ENCODE data around the gene RNF39.
"Not testable (repeated sequence)": the region's sequence is repeated elsewhere in the genome, so short reads cannot be mapped to it uniquely, and the experiment has no call there.

The RNF39 gene

GRCh38 chr6:30061092-30061857 is 14.3 kb downstream of the RNF39 start, which contains the start of gene POLR1H:
Gene POLR1H, plus strand, starts transcription at chr6:30061265. Its CDS starts 260 bp downstream, at chr6:30061525.
- peak; percentile 73 for DNase-seq

- no peak for DNase-seq
These were observed 14.9 kb downstream of the RNF39 start for GRCh38 chr6:30060606-30061091.

- DNase-seq, result no peak
These were observed 20.1 kb downstream of the RNF39 start for GRCh38 chr6:30055513-30055912.

DNA sequence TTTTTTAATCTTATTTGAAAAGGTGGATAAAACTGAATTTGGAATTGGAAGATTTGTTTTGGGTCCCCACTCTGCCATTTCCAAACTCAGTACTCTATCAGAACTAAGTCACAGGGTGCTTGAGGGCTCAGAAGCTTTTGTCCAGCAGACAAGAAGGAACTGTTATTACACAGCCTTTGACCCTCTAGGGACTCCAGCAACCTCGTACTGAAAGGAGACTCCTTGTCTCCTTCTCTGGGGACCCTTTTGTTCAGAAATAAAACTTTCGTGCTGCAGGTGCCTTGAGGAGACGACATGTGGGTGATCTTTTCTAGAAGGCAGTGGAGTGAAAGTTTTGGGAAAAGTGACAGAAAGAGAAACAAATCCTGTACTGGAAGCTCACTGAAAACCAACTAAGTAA is 21.9 kb downstream of the RNF39 start:
- no peak for DNase-seq

DNA sequence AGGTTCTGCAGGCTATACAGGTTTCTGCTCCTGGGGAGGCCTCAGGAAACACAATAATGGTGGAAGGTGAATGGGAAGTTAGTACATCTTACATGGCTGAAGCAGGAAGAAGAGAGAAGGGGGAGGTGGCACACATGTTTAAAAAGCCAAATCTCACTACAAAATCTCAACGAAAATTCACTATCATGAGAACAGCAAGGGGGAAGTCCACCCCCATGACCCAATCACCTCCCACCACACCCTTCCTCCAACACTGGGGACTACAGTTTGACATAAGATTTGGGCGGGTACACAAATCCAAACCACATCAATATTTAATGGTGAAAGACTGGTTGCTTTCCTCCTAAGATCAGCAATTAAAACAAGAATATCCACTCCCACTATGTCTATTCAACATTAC is 28.3 kb downstream of the RNF39 start:
- DNase-seq, result no peak

GRCh38 chr6:30044630-30045029 is 30.9 kb downstream of the RNF39 start:
- no peak for DNase-seq

DNA sequence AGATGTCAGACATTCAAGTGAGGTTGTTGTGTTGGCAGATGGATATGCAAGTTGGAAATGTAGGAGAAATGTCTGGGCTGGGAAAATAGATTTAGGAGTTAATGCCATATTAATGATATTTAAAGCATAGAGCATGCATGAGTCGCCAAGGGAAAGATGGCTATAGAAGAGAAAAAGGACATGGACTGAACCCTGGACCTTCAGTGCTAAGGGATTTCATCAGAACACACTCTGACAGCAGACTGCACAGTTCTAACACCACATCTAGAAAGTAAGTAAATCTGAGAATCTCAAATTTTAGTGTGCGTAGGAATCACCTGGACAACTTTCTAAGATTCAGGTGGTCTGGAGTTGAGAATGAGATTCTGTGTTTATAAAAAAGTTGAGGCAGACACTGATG is 31.8 kb downstream of the RNF39 start:
- no peak for DNase-seq

DNA sequence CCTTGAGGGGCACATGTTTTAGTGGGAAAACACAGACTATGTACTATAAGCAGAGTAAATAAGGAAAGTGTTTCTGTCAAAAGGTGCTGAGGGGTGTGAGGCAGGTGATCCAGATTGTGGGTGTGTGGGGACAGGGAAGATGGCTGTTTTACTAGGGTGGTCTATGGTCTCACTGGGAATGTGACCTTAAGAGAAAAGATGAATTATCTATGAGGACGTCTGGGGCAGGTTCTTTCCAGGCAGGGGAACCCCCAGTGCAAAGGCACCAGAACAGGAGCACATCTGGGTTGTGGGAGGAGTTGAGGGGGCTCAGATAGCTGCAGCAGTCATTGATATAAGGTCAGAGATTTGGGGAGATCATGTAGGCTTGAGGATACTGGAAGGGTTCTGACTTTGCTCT is 32.7 kb downstream of the RNF39 start:
- DNase-seq, result no peak

DNA sequence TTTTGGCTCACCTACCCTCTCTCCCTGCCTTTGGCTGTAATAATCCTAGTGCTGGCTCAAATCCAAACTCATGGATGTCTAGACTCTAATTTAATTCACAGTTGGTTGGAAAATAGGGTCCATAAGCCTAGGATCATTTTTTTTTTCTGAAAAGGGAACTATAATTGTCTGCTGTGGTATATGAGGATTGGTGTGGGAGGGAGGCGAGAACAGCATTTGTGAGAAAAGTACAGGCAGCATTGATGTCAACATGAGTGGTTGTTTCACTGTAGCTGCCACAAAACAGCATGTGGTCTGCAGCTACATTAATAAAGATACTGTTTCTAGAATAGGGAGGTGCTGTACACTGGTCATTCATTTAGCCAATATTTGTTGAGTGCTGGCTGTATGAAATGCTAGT is 33.1 kb downstream of the RNF39 start:
- DNase-seq, result no peak

DNA sequence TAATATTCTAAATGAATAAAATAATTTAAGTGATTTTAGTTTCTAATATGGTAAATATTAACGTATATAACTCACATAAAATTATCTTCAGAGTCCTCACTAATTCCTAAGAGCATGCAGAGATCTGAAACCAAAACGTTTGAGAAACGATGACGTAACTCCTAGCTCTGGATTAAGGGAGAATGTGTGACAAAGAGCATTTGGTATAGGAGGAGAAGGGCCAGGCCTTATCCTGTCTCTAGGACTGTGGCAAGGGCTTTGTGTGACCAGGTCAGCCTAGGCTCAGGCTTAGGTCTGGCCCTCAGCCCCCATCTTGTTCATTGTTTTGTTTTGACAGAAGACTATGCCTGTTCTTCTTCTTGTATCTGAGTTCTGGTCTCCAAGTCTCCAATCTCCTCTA is 33.7 kb downstream of the RNF39 start:
- no peak for DNase-seq

GRCh38 chr6:30041221-30041620 is 34.3 kb downstream of the RNF39 start:
- DNase-seq, result no peak

DNA sequence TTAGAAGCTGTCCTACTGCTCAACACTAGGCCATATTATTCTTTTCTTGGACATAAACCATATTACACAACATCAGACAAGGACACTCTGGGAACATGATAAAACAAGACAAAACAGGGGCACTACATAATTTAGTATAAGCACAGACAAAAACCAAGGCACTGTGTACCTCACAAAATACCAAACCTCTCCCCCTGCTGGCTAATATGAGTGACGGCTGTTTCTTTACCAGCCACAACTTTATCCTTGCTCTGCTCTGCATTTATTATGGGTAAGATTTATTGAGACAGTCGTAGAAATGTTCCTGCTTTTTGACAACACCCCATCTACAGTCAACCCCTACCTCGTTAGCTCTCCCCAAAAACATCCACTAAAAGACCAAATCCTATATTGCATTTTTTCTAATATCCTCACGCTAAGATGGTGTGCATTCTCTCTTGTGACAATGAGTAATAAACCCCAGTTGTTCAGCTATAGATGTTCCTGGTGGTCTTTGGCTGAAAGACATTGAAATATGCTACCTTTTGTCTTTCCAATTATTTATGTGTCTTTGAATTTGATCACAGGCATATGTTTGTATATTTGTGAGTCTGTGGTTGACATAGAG is 38.3 kb downstream of the RNF39 start:
- no peak for DNase-seq

DNA sequence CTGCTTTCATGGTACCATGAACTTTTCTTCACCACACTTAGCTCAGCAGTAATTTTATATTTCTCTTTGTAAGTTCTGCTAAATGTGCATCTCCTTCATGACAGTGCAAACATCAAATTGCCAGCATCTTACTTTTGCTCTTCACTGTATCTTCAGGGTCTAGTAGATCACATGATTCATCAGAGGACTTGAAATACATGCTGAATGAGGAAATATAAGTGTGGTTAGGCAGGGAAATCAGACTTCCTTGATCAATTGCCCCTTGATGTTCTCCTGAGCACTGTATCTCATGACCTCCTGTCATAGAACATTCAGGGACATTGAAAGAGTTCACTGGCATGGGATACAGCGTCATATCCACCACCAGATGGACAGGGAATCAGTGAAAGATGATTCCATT is 39.8 kb downstream of the RNF39 start:
- no peak for DNase-seq

DNA sequence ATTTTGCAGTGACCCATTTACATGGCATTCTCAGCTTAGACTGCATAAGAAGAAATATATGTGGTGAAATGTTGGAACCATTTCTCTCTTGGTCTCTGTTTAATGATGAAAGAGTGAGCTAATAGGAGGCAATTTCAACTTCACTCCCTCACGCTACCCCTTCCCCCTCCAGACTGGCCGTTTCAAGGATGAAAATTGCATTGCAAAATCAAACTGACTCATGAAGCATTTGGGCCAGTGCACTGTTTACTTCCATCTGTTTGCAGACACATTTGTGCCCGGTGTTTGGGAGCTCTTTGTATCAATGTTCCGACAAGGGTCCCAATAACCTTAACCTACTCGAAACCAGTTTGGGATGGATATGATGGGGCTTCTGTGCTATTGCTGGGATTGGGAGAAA is 42.1 kb downstream of the RNF39 start:
- DNase-seq, result not testable (repeated sequence)

- no peak for DNase-seq
These were observed 44.2 kb downstream of the RNF39 start for GRCh38 chr6:30031381-30031780.

DNA sequence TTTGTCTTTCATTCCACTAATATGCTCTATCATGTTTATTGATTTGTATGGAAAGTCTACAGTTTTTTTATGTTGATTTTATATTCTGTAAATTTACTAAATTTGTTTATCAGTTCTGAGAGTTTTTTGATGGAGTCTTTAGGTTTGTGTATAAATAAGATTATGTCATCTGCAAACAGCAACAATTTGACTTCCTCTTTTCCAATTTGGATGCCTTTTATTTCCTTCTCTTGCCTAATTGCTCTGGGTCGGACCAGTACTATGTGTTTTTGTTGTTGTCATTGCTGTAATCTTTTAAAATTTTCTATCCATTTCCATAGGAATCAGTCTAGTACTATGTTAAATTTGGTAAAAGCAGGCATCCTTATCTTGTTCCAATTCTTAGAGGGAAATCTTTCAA is 46.0 kb downstream of the RNF39 start:
- DNase-seq, result no peak

DNA sequence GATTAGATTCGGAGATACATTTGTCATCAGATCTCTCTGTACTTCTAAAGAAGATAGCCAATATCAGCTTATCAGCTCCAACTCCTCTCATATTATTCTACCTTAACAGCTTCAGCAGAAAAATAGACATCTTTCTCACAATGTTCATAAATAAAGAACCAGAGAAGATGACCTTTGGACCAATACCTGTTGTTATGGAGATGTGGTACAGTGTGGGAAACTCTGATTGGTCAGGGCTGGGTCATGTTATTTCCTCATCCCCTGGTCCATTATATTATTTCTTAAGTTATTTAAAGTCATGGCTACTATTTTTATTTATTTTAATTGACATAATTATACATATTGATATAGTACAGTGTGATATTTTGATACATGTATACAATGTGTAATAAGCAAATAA is 50.4 kb downstream of the RNF39 start:
- DNase-seq, result no peak

DNA sequence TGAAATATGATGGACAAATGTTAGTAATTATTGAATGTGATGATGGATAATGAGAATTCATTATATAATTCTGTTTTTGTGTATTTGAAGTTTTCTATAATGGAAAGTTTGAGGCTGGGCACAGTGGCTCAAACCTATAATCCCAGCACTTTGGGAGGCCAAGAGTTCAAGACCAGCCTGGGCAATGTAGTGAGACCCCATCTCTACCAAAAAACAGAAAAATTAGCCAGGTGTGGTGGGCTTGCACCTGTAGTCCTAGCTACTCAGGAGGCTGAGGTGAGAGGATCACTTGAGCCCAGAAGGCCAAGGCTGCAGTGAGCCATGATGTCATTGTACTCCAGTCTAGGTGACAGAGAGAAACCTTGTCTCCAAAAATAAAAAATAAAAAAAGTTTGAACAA is 52.9 kb downstream of the RNF39 start:
- DNase-seq, result not testable (repeated sequence)

DNA sequence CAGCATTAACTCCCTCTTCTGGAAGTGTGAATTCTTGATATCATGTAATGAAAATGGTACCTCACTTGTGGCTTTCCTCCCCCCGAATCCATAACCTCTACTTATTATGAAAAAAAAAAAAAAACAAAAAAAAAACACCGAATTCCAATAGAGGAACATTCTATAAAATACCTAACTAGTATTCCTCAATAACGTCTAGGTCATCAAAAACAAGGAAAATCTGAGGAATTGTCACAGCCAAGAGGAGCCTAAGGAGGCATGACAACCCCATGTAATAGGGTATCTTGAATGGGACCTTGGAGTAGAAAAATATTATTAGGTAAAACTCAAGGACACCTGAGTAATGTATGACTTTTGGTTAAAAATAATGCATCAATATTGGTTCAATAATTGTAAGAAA is 53.4 kb downstream of the RNF39 start:
- DNase-seq, result no peak

- DNase-seq, result no peak
These were observed 54.9 kb downstream of the RNF39 start for GRCh38 chr6:30020626-30021025.
